GM12864 (cell line): ENCODE data around the gene SYT11.

Source experiments
- DNase-seq: peaks from one replicate; pipeline ENCODE4 v3.0.0-alpha.2; 2011; ENCODE audit warnings: low read depth
- H3K4me3 ChIP-seq: 2 replicates; pipeline ENCODE4 v1.5.1; 2011; ENCODE audit warnings: mild to moderate bottlenecking, low read depth, low read length, control low read depth
- CTCF ChIP-seq: IDR thresholded peaks from 2 replicates; pipeline ENCODE4 v1.5.1; 2011; ENCODE audit warnings: low read depth, mild to moderate bottlenecking, moderate library complexity, low read length, control low read depth, inconsistent platforms; ENCODE audit errors: missing control alignments

SYT11 gene

DNA sequence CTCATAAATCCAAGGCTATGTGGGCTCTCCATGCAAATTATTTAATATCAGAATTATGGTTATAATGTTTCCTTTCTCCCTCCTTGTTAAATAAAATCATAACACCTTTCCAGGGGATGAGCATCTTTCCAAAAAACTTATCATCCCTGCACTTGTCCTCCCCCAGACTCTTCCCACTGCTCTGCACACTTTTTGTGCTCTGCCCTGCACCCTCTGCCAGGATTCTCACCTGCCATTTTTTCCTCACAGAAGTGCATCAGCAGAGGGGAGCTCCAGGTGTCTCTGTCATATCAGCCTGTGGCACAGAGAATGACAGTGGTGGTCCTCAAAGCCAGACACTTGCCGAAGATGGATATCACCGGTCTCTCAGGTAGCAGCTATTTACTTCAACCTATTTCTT is 20.9 kb downstream of the SYT11 start:
- no peak overlapping the region for H3K4me3 ChIP-seq
- no peak for DNase-seq
- TF ChIP-seq CTCF: no peak

- no peak for TF ChIP-seq CTCF
- no peak overlapping the region for H3K4me3 ChIP-seq
- no peak for DNase-seq
Measured at GRCh38 chr1:155880950-155881349, 21.6 kb downstream of the SYT11 start.

- peak; percentile 27 for DNase-seq
- no peak for TF ChIP-seq CTCF
- no peak overlapping the region for H3K4me3 ChIP-seq
Measured at GRCh38 chr1:155882235-155882634, 22.9 kb downstream of the SYT11 start.

DNA sequence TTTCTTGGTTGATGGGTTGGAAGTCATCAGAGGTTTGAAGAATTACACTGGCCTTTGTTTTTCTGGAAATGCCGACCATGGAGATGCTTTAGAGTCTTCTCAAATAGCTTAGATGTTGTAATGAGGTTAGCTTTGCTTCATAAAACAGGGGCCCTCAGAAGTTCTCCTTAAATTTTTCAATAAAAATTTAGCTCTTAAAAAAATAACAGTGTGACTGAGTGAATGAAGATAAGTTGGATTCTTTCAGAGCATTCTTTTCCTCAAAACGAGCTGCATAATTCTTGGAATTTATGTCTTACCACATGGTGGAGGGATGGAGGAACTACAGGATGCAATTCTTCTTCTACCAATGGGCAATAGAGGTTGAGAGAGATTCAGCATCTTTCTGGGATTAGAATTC is 23.4 kb downstream of the SYT11 start:
- DNase-seq: no peak
- no peak overlapping the region for H3K4me3 ChIP-seq
- TF ChIP-seq CTCF: no peak

DNA sequence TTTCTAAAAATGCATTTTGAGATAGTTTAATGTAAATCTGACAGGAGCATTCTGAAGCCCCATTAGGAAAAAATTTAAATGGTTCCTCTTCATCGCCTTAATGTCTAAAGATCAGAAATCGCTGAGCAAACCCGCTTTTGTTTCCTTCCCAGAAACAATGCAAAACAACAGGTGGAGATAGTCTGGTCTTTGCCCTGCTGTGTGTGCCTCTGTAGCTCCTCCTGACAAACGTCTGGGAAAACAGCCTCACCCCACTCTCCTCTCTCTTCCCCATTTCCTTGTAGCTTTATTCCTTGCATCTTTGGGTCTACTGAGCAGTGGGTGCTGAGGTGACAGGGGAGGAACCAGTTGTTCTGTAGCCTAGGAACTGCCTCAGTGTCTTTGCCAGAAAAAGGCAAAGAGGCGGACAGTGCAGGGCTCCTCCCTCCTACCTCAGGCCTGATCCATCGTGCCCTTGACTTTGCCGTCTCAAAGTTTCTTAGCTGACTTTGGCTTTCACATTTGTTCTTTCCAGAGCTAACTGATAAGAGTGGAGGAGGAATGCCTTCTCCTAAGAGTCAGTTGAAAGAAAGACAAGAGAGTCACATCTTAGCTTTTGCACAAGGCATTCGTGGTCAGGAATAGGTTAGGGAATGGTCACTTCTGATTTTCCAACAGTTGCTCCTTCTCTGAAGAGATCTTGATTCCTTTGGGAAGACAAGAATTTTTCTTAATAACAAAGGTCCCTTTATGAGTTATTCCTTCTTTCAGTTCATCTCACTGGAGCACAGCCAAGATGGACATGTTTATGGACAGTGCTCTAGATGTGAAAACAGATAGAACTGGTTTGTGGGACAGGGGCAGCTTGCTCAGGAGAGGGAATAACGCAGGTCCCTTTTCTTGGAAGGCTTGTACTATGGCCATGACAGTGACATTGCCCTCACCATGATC is 24.9 kb downstream of the SYT11 start:
- TF ChIP-seq CTCF: no peak
- no peak for DNase-seq
- H3K4me3 ChIP-seq: no peak overlapping the region

DNA sequence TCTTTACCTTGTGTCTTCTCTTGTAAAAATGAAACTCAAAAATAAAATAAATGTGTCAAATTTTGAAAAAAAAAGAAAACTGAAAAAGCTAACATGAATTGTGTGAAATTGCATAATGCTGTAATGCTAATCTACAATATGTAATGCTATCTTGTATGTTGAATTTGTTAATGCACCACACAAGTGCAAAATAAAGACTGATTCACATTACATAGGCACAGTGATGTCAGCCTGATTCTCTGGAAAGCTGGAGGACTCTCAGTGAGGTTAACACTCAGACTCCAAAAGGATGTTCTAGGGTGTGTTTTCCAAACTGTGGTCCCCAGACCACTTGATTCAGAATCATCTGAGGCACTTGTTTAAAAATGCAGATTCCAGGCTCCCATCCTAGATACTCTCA is 25.6 kb downstream of the SYT11 start:
- no peak overlapping the region for H3K4me3 ChIP-seq
- TF ChIP-seq CTCF: no peak
- no peak for DNase-seq

GRCh38 chr1:155888481-155888880 is 29.1 kb downstream of the SYT11 start:
- no peak for DNase-seq
- no peak for TF ChIP-seq CTCF
- no peak overlapping the region for H3K4me3 ChIP-seq
